ENCODE measurements around the gene TMEM163. TPM values are rescaled to one million over a fixed set of nuclear protein-coding genes. Genes with fewer than 3 reads are reported as not detected.

Gene TMEM163
- total RNA-seq, 1 experiment from 2014 or later: 0.12 TPM

DNA sequence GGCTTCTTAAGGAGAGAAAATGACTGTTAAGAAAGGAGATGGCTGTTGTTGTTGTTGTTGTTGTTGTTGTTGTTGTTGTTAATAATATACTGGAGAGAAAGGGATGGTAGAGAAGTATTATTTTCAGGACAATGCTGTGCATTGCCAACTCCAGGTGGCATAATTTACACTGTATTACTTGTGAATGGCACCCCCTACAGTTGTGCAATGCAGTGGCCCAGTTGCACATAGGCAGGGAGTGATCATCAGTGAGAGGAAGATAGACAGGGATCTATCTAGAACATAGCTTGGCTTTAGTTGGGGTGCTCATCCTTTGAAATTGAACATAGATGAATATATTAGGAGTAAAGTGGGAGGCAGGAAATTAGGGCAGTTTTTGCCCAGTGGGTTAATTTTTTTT lies 47.2 kb upstream of the TMEM163 start:
- H4K20me1 ChIP-seq (ENCODE audit: insufficient read depth): no peaks in the 10 kb centered on the region
- no peaks in the 10 kb centered on the region for H3K79me2 ChIP-seq (ENCODE audit: insufficient read depth, low read length)
- no peak overlapping the region for H3K4me3 ChIP-seq (replicated peaks in 1 of 2; ENCODE audit: low read depth in 1 of 2, low read length in 2 of 2)
- BruUV-seq (replicated peaks): no TSS peak
- ChIA-PET RAD21 (ENCODE audit: low non-redundant PET in 1 of 2, low total read pairs in 2 of 2, uncharacterized antibody in 2 of 2, unreplicated experiment in 2 of 2) (no interaction called here), POLR2A (no interaction called here), CTCF (no interaction called here)
- no peak for DNase-seq (ENCODE audit: low read depth, low spot score)
- TF ChIP-seq RAD21 (IDR thresholded peaks at IDR 0.05; ENCODE audit: low read depth) (0 out of 2 replicates have a peak, but pooled peaks have one; percentile 3), ZFX (IDR thresholded peaks at IDR 0.05) (no peak)
- TF ChIP-seq, protein P1, sequence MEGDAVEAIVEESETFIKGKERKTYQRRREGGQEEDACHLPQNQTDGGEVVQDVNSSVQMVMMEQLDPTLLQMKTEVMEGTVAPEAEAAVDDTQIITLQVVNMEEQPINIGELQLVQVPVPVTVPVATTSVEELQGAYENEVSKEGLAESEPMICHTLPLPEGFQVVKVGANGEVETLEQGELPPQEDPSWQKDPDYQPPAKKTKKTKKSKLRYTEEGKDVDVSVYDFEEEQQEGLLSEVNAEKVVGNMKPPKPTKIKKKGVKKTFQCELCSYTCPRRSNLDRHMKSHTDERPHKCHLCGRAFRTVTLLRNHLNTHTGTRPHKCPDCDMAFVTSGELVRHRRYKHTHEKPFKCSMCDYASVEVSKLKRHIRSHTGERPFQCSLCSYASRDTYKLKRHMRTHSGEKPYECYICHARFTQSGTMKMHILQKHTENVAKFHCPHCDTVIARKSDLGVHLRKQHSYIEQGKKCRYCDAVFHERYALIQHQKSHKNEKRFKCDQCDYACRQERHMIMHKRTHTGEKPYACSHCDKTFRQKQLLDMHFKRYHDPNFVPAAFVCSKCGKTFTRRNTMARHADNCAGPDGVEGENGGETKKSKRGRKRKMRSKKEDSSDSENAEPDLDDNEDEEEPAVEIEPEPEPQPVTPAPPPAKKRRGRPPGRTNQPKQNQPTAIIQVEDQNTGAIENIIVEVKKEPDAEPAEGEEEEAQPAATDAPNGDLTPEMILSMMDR (IDR thresholded peaks at IDR 0.05 in 2 of 3, conservative IDR thresholded peaks at IDR 0.05 in 1 of 3; ENCODE audit: borderline replicate concordance in 1 of 3, insufficient read depth in 1 of 3, low read depth in 2 of 3, low read length in 2 of 3): peak in 1 of 3 experiments; percentile 30; a peak in 3 of 6 replicates
- H3K27ac ChIP-seq (ENCODE audit: low read depth, low read length): no peak overlapping the region
- no peak overlapping the region for H3K4me2 ChIP-seq (ENCODE audit: low read length)
- intact Hi-C loops (cut with micrococcal nuclease): no loop called here
- 0 out of 4 replicates have a peak, but pooled peaks cover 0 to under 1% of the 10 kb centered on the region in 2 experiments for H3K4me1 ChIP-seq (ENCODE audit: control insufficient read depth in 1 of 2, insufficient read depth in 2 of 2, low read length in 2 of 2)
- no peaks in the 10 kb centered on the region; the same call in 1 of the 2 replicates for H3K27me3 ChIP-seq (ENCODE audit: insufficient read depth, low read length)
- no peaks in the 10 kb centered on the region for H3K36me3 ChIP-seq (ENCODE audit: control insufficient read depth in 1 of 2, insufficient read depth in 2 of 2, low read length in 2 of 2)
- no peaks in the 10 kb centered on the region for H3K9me3 ChIP-seq (ENCODE audit: control insufficient read depth in 1 of 2, insufficient read depth in 1 of 2, low read depth in 1 of 2, low read length in 2 of 2)
- H3K9me2 ChIP-seq (ENCODE audit: insufficient read depth): no peaks in the 10 kb centered on the region
- no peak for ATAC-seq
- no peak overlapping the region for H2AFZ ChIP-seq (ENCODE audit: low read depth, low read length, poor library complexity, severe bottlenecking)
- H3K9ac ChIP-seq (ENCODE audit: low read length): no peak overlapping the region

DNA sequence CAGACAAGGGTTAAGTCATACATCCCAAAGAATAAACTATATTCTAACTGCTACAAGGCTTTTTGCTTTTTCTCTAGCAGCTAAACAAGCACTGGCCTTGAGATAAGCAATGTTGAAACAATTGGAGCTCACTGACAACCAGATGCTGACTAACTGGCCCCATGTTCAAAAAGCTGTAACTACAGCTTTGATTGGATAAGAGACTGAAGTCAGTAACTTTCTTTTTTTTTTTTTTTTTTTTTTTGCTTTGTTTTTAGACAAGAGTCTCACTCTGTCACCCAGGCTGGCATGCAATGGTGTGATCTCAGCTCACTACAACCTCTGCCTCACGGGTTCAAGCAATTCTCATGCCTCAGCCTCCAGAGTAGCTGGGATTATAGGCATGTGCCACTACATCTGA lies 45.4 kb upstream of the TMEM163 start:
- no peaks in the 10 kb centered on the region for H3K9me2 ChIP-seq (ENCODE audit: insufficient read depth)
- DNase-seq (ENCODE audit: low read depth, low spot score) (no peak), ATAC-seq (no peak)
- H3K4me2 ChIP-seq (ENCODE audit: low read length): no peak overlapping the region
- RAD21 ChIA-PET (ENCODE audit: low non-redundant PET in 1 of 2, low total read pairs in 2 of 2, uncharacterized antibody in 2 of 2, unreplicated experiment in 2 of 2): no interaction called here
- no peak overlapping the region for H3K27ac ChIP-seq (ENCODE audit: low read depth, low read length)
- TF ChIP-seq CBX3 (IDR thresholded peaks at IDR 0.05; ENCODE audit: low read depth): no peak
- no peak for TF ChIP-seq RAD21 (IDR thresholded peaks at IDR 0.05; ENCODE audit: low read depth)
- no peak for TF ChIP-seq ZFX (IDR thresholded peaks at IDR 0.05)
- TF ChIP-seq, protein P2, sequence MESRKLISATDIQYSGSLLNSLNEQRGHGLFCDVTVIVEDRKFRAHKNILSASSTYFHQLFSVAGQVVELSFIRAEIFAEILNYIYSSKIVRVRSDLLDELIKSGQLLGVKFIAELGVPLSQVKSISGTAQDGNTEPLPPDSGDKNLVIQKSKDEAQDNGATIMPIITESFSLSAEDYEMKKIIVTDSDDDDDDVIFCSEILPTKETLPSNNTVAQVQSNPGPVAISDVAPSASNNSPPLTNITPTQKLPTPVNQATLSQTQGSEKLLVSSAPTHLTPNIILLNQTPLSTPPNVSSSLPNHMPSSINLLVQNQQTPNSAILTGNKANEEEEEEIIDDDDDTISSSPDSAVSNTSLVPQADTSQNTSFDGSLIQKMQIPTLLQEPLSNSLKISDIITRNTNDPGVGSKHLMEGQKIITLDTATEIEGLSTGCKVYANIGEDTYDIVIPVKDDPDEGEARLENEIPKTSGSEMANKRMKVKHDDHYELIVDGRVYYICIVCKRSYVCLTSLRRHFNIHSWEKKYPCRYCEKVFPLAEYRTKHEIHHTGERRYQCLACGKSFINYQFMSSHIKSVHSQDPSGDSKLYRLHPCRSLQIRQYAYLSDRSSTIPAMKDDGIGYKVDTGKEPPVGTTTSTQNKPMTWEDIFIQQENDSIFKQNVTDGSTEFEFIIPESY (IDR thresholded peaks at IDR 0.05; ENCODE audit: extremely low read depth, insufficient replicate concordance, low read length): no peak
- CTCF ChIA-PET: no interaction called here
- peaks cover 6% of the 10 kb centered on the region for H3K27me3 ChIP-seq (ENCODE audit: insufficient read depth, low read length)
- H3K9me3 ChIP-seq (ENCODE audit: control insufficient read depth in 1 of 2, insufficient read depth in 1 of 2, low read depth in 1 of 2, low read length in 2 of 2): no peaks in the 10 kb centered on the region
- no peak overlapping the region for H3K4me3 ChIP-seq (replicated peaks in 1 of 2; ENCODE audit: low read depth in 1 of 2, low read length in 2 of 2)
- POLR2A ChIA-PET: interaction anchor here (0.7 kb wide), 1 partner anchor 12 kb away, joined by 5 read pairs; no protein-coding TSS in a partner anchor
- intact Hi-C loops (cut with micrococcal nuclease): no loop called here
- H3K9ac ChIP-seq (ENCODE audit: low read length): no peak overlapping the region
- no peaks in the 10 kb centered on the region for H3K4me1 ChIP-seq (ENCODE audit: control insufficient read depth in 1 of 2, insufficient read depth in 2 of 2, low read length in 2 of 2)
- H3K36me3 ChIP-seq (ENCODE audit: control insufficient read depth in 1 of 2, insufficient read depth in 2 of 2, low read length in 2 of 2): no peaks in the 10 kb centered on the region
- no TSS peak for BruUV-seq (replicated peaks)
- no peaks in the 10 kb centered on the region for H4K20me1 ChIP-seq (ENCODE audit: insufficient read depth)
- no peak overlapping the region for H2AFZ ChIP-seq (ENCODE audit: low read depth, low read length, poor library complexity, severe bottlenecking)
- no peaks in the 10 kb centered on the region for H3K79me2 ChIP-seq (ENCODE audit: insufficient read depth, low read length)

Data from HCT116 (cell line).